Natural killer cell (primary cell): ENCODE measurements around the gene IQSEC2. TPM values are rescaled to one million over a fixed set of nuclear protein-coding genes. Genes with fewer than 3 reads are reported as not detected.

ENCODE experiments used
- ATAC-seq, 3 donors: fragments of 150-1000 bp in 2 of 3; fragments of 200-7000 bp in 1 of 3; cut with Tn5 transposase; 1 replicate in 1 of 3; 2 replicates in 2 of 3; pipeline ENCODE4 v1.10.0; 2021; ENCODE audit warnings: mild to moderate bottlenecking in 2 of 3, moderate library complexity in 2 of 3
- DNase-seq, 2 donors: peaks; one replicate each; pipeline versions ENCODE4 v3.0.0 to v3.0.0-alpha.2; 2013 to 2021; ENCODE audit warnings: mixed read lengths in 1 of 2
- H3K27ac ChIP-seq: one replicate; pipeline ENCODE4 v1.5.1; 2013; ENCODE audit warnings: mild to moderate bottlenecking, low read length
- H3K27me3 ChIP-seq: one replicate; pipeline ENCODE4 v1.6.1; 2013; ENCODE audit warnings: low read length; ENCODE audit not compliant: control insufficient read depth, insufficient read depth
- H3K36me3 ChIP-seq: one replicate; pipeline ENCODE4 v1.6.1; 2013; ENCODE audit warnings: low read length; ENCODE audit not compliant: control insufficient read depth, insufficient read depth
- H3K4me1 ChIP-seq: one replicate; pipeline ENCODE4 v1.6.1; 2013; ENCODE audit warnings: low read length; ENCODE audit not compliant: control insufficient read depth, insufficient read depth
- H3K4me3 ChIP-seq: one replicate; pipeline ENCODE4 v1.5.1; 2013; ENCODE audit warnings: low read length
- H3K9me3 ChIP-seq: one replicate; pipeline ENCODE4 v1.6.1; 2013; ENCODE audit warnings: low read length; ENCODE audit not compliant: control insufficient read depth, insufficient read depth
- H3K27ac Mint-ChIP-seq, 2 donors: one replicate each; pipeline ENCODE4 v1.8.0; 2022; ENCODE audit warnings: mild to moderate bottlenecking in 2 of 2, mixed read lengths in 2 of 2, moderate library complexity in 1 of 2
- H3K27me3 Mint-ChIP-seq, 2 donors: one replicate each; pipeline ENCODE4 v1.8.0; 2022; ENCODE audit warnings: low read depth in 2 of 2, mixed read lengths in 2 of 2
- H3K36me3 Mint-ChIP-seq: one replicate; pipeline ENCODE4 v1.8.0; 2022; ENCODE audit warnings: mixed read lengths
- H3K4me1 Mint-ChIP-seq, 2 donors: one replicate each; pipeline ENCODE4 v1.8.0; 2022; ENCODE audit warnings: mixed read lengths in 2 of 2
- H3K4me3 Mint-ChIP-seq: one replicate; pipeline ENCODE4 v1.8.0; 2022; ENCODE audit warnings: mild to moderate bottlenecking, moderate library complexity, mixed read lengths
- H3K9me3 Mint-ChIP-seq, 2 donors: one replicate each; pipeline ENCODE4 v1.8.0; 2022; ENCODE audit warnings: mixed read lengths in 2 of 2
- WGBS: methylation state at CpG from one replicate; pipeline ENCODE4 v1.1.7; 2013; ENCODE audit warnings: missing lambda C conversion rate; ENCODE audit not compliant: insufficient coverage; 5-methylcytosine and 5-hydroxymethylcytosine counted together
- intact Hi-C: fragments of 100-400 bp; cut with micrococcal nuclease; formaldehyde crosslinking; loops from one replicate; pipeline ENCODE4 v1.14.2; 2022
- total RNA-seq, 4 donors: library from RNA; stranded (reverse); fragments of 120-200 nt in 1 of 4; gene quantifications; one replicate each; pipeline versions ENCODE4 v1.2.3 to v1.2.4, GENCODE V29; 2013 to 2022
- TF ChIP-seq, protein P1 (sequence below): fragments of 200-600 bp; IDR thresholded peaks from one replicate; pipeline ENCODE4 v1.8.0; 2022; ENCODE audit warnings: antibody characterized with exemption

The IQSEC2 gene
- total RNA-seq, 3 donors from 2014 or later (not counting 1 experiment from before 2014, with no cell fraction given), result 3.5 to 3.9 (median 3.7) TPM

DNA sequence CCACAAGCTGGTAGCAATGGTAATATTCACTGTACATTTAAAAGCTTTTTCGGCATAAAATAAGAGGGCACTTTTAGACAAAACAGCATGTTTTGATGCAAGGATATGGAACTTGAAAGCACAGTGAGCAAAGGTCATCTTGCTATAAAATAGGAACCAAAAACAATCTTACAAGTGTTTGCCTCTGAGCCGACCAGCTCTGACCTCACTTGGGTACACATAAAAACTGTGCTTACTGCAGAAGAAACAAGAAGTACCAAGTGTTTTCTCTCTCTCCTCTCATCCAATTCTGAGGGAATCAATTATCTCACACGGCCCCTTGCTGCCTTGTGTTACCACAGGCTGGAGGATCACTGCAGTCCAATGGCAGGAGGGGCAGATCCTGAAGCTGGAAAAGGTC lies 4.8 kb upstream of the IQSEC2 start:
- H3K9me3 Mint-ChIP-seq, result no peaks in the 10 kb centered on the region
- H3K27ac ChIP-seq, result peak overlapping the region; percentile 37
- no peak overlapping the region for H3K4me3 ChIP-seq
- peaks cover 43 to 44% of the 10 kb centered on the region in 2 donors for H3K4me1 Mint-ChIP-seq
- H3K36me3 Mint-ChIP-seq, result no peaks in the 10 kb centered on the region
- 84% methylated on average over 2 of the region's 3 CpGs for WGBS
- H3K9me3 ChIP-seq, result no peaks in the 10 kb centered on the region
- no peaks in the 10 kb centered on the region for H3K36me3 ChIP-seq
- peak overlapping the region; percentile 35 for H3K4me3 Mint-ChIP-seq
- ATAC-seq, result no peak
- H3K27me3 Mint-ChIP-seq, result no peaks in the 10 kb centered on the region
- peaks cover 49% of the 10 kb centered on the region for H3K4me1 ChIP-seq
- intact Hi-C loops, result no loop called here
- TF ChIP-seq, protein P1, sequence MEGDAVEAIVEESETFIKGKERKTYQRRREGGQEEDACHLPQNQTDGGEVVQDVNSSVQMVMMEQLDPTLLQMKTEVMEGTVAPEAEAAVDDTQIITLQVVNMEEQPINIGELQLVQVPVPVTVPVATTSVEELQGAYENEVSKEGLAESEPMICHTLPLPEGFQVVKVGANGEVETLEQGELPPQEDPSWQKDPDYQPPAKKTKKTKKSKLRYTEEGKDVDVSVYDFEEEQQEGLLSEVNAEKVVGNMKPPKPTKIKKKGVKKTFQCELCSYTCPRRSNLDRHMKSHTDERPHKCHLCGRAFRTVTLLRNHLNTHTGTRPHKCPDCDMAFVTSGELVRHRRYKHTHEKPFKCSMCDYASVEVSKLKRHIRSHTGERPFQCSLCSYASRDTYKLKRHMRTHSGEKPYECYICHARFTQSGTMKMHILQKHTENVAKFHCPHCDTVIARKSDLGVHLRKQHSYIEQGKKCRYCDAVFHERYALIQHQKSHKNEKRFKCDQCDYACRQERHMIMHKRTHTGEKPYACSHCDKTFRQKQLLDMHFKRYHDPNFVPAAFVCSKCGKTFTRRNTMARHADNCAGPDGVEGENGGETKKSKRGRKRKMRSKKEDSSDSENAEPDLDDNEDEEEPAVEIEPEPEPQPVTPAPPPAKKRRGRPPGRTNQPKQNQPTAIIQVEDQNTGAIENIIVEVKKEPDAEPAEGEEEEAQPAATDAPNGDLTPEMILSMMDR, result no peak
- H3K27ac Mint-ChIP-seq, result peak overlapping the region; percentile 67 to 90
- no peaks in the 10 kb centered on the region for H3K27me3 ChIP-seq
- no peak for DNase-seq

GRCh38 chrX:53285591-53285990 lies 4.2 kb upstream of the IQSEC2 start:
- H3K27me3 Mint-ChIP-seq, result no peaks in the 10 kb centered on the region
- no peaks in the 10 kb centered on the region for H3K9me3 Mint-ChIP-seq
- ATAC-seq, result no peak
- H3K4me1 ChIP-seq, result peaks cover 49% of the 10 kb centered on the region
- DNase-seq, result no peak
- H3K4me1 Mint-ChIP-seq, result peaks cover 43 to 44% of the 10 kb centered on the region in 2 donors
- no peak overlapping the region for H3K4me3 ChIP-seq
- H3K27ac ChIP-seq, result no peak overlapping the region
- H3K27ac Mint-ChIP-seq, result peak overlapping the region; percentile 61 to 79
- no peaks in the 10 kb centered on the region for H3K36me3 Mint-ChIP-seq
- TF ChIP-seq, protein P1, result no peak
- no CpG with 5 or more reads among the region's 3 CpGs for WGBS
- intact Hi-C loops, result no loop called here
- H3K4me3 Mint-ChIP-seq, result peak overlapping the region; percentile 53
- no peaks in the 10 kb centered on the region for H3K36me3 ChIP-seq
- no peaks in the 10 kb centered on the region for H3K9me3 ChIP-seq
- H3K27me3 ChIP-seq, result no peaks in the 10 kb centered on the region

DNA sequence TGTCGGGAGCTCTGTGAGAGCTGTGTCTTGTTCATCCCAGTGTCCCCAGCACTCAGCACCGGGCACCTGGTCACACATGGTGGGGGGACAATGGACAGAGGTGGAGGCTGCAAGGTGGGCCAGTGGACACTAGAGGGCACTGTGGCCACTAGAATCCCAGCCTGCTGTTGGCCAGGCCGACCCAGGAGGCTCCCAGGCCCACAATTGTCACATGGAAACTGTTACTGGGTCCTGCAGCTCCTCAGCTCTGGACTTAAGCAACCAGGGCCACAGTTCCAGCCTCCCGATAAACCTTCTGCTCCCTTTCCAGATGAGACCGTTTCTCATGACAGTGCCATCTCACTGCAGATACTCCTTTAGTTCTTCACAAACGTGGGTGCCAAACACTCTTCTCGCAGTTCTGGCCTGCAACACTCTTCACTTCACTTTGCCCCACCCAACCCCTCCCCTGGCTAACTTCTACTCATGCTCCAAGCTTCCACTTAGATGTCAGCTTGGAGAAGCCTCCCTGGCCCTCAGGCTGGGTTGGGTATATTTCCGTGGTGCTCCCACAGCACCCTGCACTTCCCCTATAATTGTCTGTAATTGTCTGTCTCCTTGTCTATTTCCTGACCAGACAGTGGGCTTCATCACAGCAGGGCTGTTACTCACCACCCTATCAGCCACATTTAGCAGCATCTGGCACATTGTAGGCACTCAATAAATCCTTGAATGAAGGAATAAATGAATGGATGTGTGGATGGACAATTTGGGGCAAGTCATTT lies 3.5 kb upstream of the IQSEC2 start:
- H3K4me3 ChIP-seq, result no peak overlapping the region
- no peaks in the 10 kb centered on the region for H3K9me3 ChIP-seq
- TF ChIP-seq, protein P1, result peak; percentile 64
- no peak overlapping the region for H3K27ac ChIP-seq
- intact Hi-C loops, result no loop called here
- Mint-ChIP-seq H3K36me3 (no peaks in the 10 kb centered on the region), H3K27ac (peak overlapping the region; percentile 61 to 79), H3K4me1 (peaks cover 49 to 51% of the 10 kb centered on the region in 2 donors), H3K9me3 (no peaks in the 10 kb centered on the region), H3K4me3 (peak overlapping the region; percentile 53), H3K27me3 (peaks cover 3 to 7% of the 10 kb centered on the region in 2 donors)
- peak; percentile 41 to 72 for DNase-seq
- H3K27me3 ChIP-seq, result no peaks in the 10 kb centered on the region
- WGBS, result 25% methylated on average over 7 of the region's 8 CpGs
- no peaks in the 10 kb centered on the region for H3K36me3 ChIP-seq
- H3K4me1 ChIP-seq, result peaks cover 56% of the 10 kb centered on the region
- peak; percentile 60 to 77 (median 77) for ATAC-seq
